Transverse colon (tissue), 3 donors: Measurements from ENCODE around the gene EMD.

Source experiments
- CTCF ChIP-seq, 5 experiments: fragments of 200-600 bp in 3 of 5; fragments of 450-650 bp in 2 of 5; sonication (generic) in 3 of 5; IDR thresholded peaks; 1 replicate in 2 of 5; 2 replicates in 3 of 5; pipeline ENCODE4 v1.5.1; 2016 to 2017; ENCODE audit warnings: antibody characterized with exemption in 5 of 5, inconsistent platforms in 3 of 5, mild to moderate bottlenecking in 2 of 5, moderate library complexity in 1 of 5
- EP300 ChIP-seq: sonication (generic); formaldehyde crosslinking; IDR thresholded peaks from one replicate; pipeline ENCODE4 v1.6.1; 2017; ENCODE audit warnings: antibody characterized with exemption, low read depth

DNA sequence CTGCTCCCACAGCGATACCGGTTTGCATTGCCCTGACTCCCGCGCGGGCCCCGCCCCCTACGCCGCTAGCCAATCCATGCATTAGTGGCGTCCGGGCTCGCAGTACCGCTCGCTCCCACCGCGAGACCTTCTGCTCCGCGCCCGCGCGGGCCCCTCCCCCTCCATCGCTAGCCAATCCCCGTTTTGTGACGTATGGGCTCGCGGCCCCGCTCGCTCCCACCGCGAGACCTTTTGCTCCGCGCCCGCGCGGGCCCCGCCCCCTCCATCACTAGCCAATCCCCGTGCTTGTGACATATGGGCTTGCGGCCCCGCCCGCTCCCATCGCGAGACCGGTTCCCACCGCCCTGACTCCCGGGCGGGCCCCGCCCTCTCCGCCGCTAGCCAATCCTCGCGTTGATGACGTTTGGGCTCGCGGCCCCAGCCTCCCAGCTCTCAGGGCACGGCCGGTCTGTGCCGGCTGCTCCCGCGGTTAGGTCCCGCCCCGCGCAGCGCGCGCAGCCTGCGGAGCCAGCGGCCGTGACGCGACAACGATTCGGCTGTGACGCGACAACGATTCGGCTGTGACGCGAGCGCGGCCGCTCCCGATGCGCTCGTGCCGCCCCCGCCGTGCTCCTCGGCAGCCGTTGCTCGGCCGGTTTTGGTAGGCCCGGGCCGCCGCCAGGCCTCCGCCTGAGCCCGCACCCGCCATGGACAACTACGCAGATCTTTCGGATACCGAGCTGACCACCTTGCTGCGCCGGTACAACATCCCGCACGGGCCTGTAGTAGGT, at the start of gene EMD:
- peak; percentile 22 for TF ChIP-seq EP300
- TF ChIP-seq CTCF (IDR thresholded peaks at IDR 0.05) = peak in 2 of 5 experiments; percentile 14 to 26
